ENCODE data around the gene COMP. TPM values are rescaled to one million over a fixed set of nuclear protein-coding genes. Genes with fewer than 3 reads are reported as not detected.

The COMP gene
- polyA plus RNA-seq, 1 donor (not counting 4 experiments of a cell fraction or from before 2014, with no cell fraction given) = not detected

GRCh38 chr19:18776736-18777135 lies 14.4 kb downstream of the COMP start:
- DNase-seq (ENCODE audit: low read depth, low spot score) (no peak), FAIRE-seq (no peak)
- Histone ChIP-seq H4K20me1 (ENCODE audit: control insufficient read depth, extremely low read depth, insufficient read depth, low read length) (peaks cover 2% of the 10 kb centered on the region), H2AFZ (ENCODE audit: control insufficient read depth, low read length) (no peak overlapping the region), H3K9me3 (ENCODE audit: control insufficient read depth, low read depth, low read length) (no peaks in the 10 kb centered on the region), H3K9me1 (ENCODE audit: control insufficient read depth, extremely low read depth, insufficient read depth, low read length) (no peaks in the 10 kb centered on the region), H3K36me3 (ENCODE audit: control insufficient read depth in 2 of 2, extremely low read depth in 1 of 2, insufficient read depth in 2 of 2, low read length in 2 of 2) (no peaks in the 10 kb centered on the region), H3K27ac (ENCODE audit: control insufficient read depth, insufficient read depth, low read length) (no peak overlapping the region), H3K4me2 (ENCODE audit: control insufficient read depth, extremely low read depth, insufficient read depth, low read depth, low read length) (no peak overlapping the region), H3K27me3 (ENCODE audit: control insufficient read depth, extremely low read depth, insufficient read depth, low read length) (peaks cover under 1% of the 10 kb centered on the region), H3K4me1 (ENCODE audit: control insufficient read depth, extremely low read depth, insufficient read depth, low read length) (peaks cover 18% of the 10 kb centered on the region), H3K9ac (ENCODE audit: control insufficient read depth, extremely low read depth, insufficient read depth, low read length) (no peak overlapping the region), H3K79me2 (ENCODE audit: control insufficient read depth, insufficient read depth, low read length) (no peaks in the 10 kb centered on the region), H3K4me3 (ENCODE audit: control insufficient read depth in 2 of 3, extremely low read depth in 1 of 3, insufficient read depth in 2 of 3, low read depth in 1 of 3, low read length in 3 of 3) (no peak overlapping the region)
- TF ChIP-seq EZH2 (IDR thresholded peaks at IDR 0.05; ENCODE audit: low read length) = no peak
- TF ChIP-seq, protein P1, sequence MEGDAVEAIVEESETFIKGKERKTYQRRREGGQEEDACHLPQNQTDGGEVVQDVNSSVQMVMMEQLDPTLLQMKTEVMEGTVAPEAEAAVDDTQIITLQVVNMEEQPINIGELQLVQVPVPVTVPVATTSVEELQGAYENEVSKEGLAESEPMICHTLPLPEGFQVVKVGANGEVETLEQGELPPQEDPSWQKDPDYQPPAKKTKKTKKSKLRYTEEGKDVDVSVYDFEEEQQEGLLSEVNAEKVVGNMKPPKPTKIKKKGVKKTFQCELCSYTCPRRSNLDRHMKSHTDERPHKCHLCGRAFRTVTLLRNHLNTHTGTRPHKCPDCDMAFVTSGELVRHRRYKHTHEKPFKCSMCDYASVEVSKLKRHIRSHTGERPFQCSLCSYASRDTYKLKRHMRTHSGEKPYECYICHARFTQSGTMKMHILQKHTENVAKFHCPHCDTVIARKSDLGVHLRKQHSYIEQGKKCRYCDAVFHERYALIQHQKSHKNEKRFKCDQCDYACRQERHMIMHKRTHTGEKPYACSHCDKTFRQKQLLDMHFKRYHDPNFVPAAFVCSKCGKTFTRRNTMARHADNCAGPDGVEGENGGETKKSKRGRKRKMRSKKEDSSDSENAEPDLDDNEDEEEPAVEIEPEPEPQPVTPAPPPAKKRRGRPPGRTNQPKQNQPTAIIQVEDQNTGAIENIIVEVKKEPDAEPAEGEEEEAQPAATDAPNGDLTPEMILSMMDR (optimal IDR thresholded peaks at IDR 0.05 in 1 of 3, IDR thresholded peaks at IDR 0.05 in 1 of 3, conservative IDR thresholded peaks at IDR 0.05 in 1 of 3; ENCODE audit: extremely low read depth in 1 of 3, insufficient read depth in 2 of 3, low read length in 3 of 3) = no peak
- dilution Hi-C loops (cut with MboI; ENCODE audit: extremely low pct_ligation_motif_present, low sequenced_read_pairs) = no loop called here

DNA sequence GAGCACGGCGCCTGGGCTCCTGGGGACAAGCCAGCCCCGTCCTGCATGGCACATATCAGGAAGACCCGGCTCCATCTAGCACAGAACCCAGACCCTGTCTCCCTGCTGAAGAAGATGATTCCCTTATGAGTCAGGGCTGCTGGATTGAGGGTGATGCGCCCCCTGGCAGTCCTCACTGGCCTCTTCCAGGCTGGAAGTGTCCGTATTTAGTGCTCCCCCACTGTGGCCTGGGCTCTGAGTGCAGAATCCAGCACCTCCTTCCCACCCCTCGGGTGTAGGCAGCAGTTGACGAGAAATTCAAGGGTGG lies 14.9 kb downstream of the COMP start:
- TF ChIP-seq, protein P1 (optimal IDR thresholded peaks at IDR 0.05 in 1 of 3, IDR thresholded peaks at IDR 0.05 in 1 of 3, conservative IDR thresholded peaks at IDR 0.05 in 1 of 3; ENCODE audit: extremely low read depth in 1 of 3, insufficient read depth in 2 of 3, low read length in 3 of 3) = peak; percentile 15 to 64 (median 29)
- no peak for TF ChIP-seq EZH2 (IDR thresholded peaks at IDR 0.05; ENCODE audit: low read length)
- no peak for FAIRE-seq

More for the DNA sequence above, 14.9 kb downstream of the COMP start:
- no peak overlapping the region for H3K27ac ChIP-seq (ENCODE audit: control insufficient read depth, insufficient read depth, low read length)
- H3K79me2 ChIP-seq (ENCODE audit: control insufficient read depth, insufficient read depth, low read length) = no peaks in the 10 kb centered on the region
- dilution Hi-C loops (cut with MboI; ENCODE audit: extremely low pct_ligation_motif_present, low sequenced_read_pairs) = no loop called here
- H3K4me3 ChIP-seq (ENCODE audit: control insufficient read depth in 2 of 3, extremely low read depth in 1 of 3, insufficient read depth in 2 of 3, low read depth in 1 of 3, low read length in 3 of 3) = no peak overlapping the region
- no peaks in the 10 kb centered on the region for H3K36me3 ChIP-seq (ENCODE audit: control insufficient read depth in 2 of 2, extremely low read depth in 1 of 2, insufficient read depth in 2 of 2, low read length in 2 of 2)
- H3K9me3 ChIP-seq (ENCODE audit: control insufficient read depth, low read depth, low read length) = no peaks in the 10 kb centered on the region
- H3K4me2 ChIP-seq (ENCODE audit: control insufficient read depth, extremely low read depth, insufficient read depth, low read depth, low read length) = no peak overlapping the region
- no peak for DNase-seq (ENCODE audit: low read depth, low spot score)
- no peaks in the 10 kb centered on the region for H3K27me3 ChIP-seq (ENCODE audit: control insufficient read depth, extremely low read depth, insufficient read depth, low read length)
- no peaks in the 10 kb centered on the region for H3K9me1 ChIP-seq (ENCODE audit: control insufficient read depth, extremely low read depth, insufficient read depth, low read length)
- H4K20me1 ChIP-seq (ENCODE audit: control insufficient read depth, extremely low read depth, insufficient read depth, low read length) = peaks cover 2% of the 10 kb centered on the region
- no peak overlapping the region for H3K9ac ChIP-seq (ENCODE audit: control insufficient read depth, extremely low read depth, insufficient read depth, low read length)
- H2AFZ ChIP-seq (ENCODE audit: control insufficient read depth, low read length) = no peak overlapping the region
- peaks cover 18% of the 10 kb centered on the region for H3K4me1 ChIP-seq (ENCODE audit: control insufficient read depth, extremely low read depth, insufficient read depth, low read length)
